Measurements from ENCODE around the gene DNAH2.
"Not testable (repeated sequence)": the region's sequence is repeated elsewhere in the genome, so short reads cannot be mapped to it uniquely, and the experiment has no call there.

DNAH2 gene

GRCh38 chr17:7780736-7781135 is 63.2 kb downstream of the DNAH2 start:
- DNase-seq = no peak

GRCh38 chr17:7781429-7781828 is 63.9 kb downstream of the DNAH2 start:
- DNase-seq = no peak

GRCh38 chr17:7782240-7782639 is 64.7 kb downstream of the DNAH2 start:
- peak; percentile 21 for DNase-seq

GRCh38 chr17:7786866-7787265 is 69.3 kb downstream of the DNAH2 start:
- DNase-seq = no peak

GRCh38 chr17:7789131-7789530 is 71.6 kb downstream of the DNAH2 start:
- no peak for DNase-seq

GRCh38 chr17:7790150-7790549 is 72.6 kb downstream of the DNAH2 start:
- DNase-seq = no peak

GRCh38 chr17:7792611-7793010 is 75.1 kb downstream of the DNAH2 start:
- no peak for DNase-seq

GRCh38 chr17:7794075-7794663 is 76.6 kb downstream of the DNAH2 start:
- no peak for DNase-seq

- DNase-seq = no peak
Observed at GRCh38 chr17:7797976-7798375, 80.4 kb downstream of the DNAH2 start.

GRCh38 chr17:7798839-7799238 is 81.3 kb downstream of the DNAH2 start:
- DNase-seq = no peak

- no peak for DNase-seq
Observed at GRCh38 chr17:7803981-7804380, 86.4 kb downstream of the DNAH2 start.

GRCh38 chr17:7806587-7806986 is 89.0 kb downstream of the DNAH2 start:
- peak; percentile 60 for DNase-seq

GRCh38 chr17:7807206-7807605 is 89.7 kb downstream of the DNAH2 start:
- DNase-seq = no peak

- no peak for DNase-seq
Observed at GRCh38 chr17:7809086-7809790, 91.7 kb downstream of the DNAH2 start.

GRCh38 chr17:7809791-7810343 is 92.3 kb downstream of the DNAH2 start:
- DNase-seq = not testable (repeated sequence)

GRCh38 chr17:7811251-7811650 is 93.7 kb downstream of the DNAH2 start:
- no peak for DNase-seq

- DNase-seq = no peak
Observed at GRCh38 chr17:7814969-7815368, 97.4 kb downstream of the DNAH2 start.

- no peak for DNase-seq
Observed at GRCh38 chr17:7816926-7817642, 99.5 kb downstream of the DNAH2 start.

GRCh38 chr17:7817643-7817964 is 100.1 kb downstream of the DNAH2 start:
- DNase-seq = no peak

GRCh38 chr17:7818026-7818425 is 100.5 kb downstream of the DNAH2 start:
- DNase-seq = no peak

GRCh38 chr17:7818746-7819645 is 101.5 kb downstream of the DNAH2 start:
- no peak for DNase-seq

- no peak for DNase-seq
Observed at GRCh38 chr17:7820231-7820630, 102.7 kb downstream of the DNAH2 start.

- no peak for DNase-seq
Observed at GRCh38 chr17:7822126-7822525, 104.6 kb downstream of the DNAH2 start.
